CD14-positive monocyte (primary cell): ENCODE data around the gene INAFM1. TPM values are rescaled to one million over a fixed set of nuclear protein-coding genes. Genes with fewer than 3 reads are reported as not detected.
A peak's percentile ranks its signal among the peaks of the same experiment; 100 is the strongest.

Source experiments
- DNase-seq, 3 donors: peaks; one replicate each; pipeline ENCODE4 v3.0.0-alpha.2; 2011 to 2022
- H2AFZ ChIP-seq: 2 replicates; pipeline ENCODE4 v1.6.0; 2012; ENCODE audit warnings: mild to moderate bottlenecking, low read depth, low read length, inconsistent platforms; ENCODE audit not compliant: insufficient read depth, poor library complexity, severe bottlenecking
- H3K27ac ChIP-seq, 2 donors: 1 replicate in 1 of 2; 2 replicates in 1 of 2; pipeline ENCODE4 v1.5.1; 2012 to 2013; ENCODE audit warnings: low read length in 2 of 2, control low read depth in 1 of 2, inconsistent platforms in 1 of 2, low read depth in 1 of 2, mild to moderate bottlenecking in 1 of 2
- H3K27me3 ChIP-seq, 2 donors: one replicate each; pipeline versions ENCODE4 v1.6.0 to v1.6.1; 2011 to 2013; ENCODE audit warnings: low read length in 2 of 2; ENCODE audit not compliant: control insufficient read depth in 2 of 2, insufficient read depth in 2 of 2
- H3K36me3 ChIP-seq, 2 donors: replicated peaks in 1 of 2; 1 replicate in 1 of 2; 2 replicates in 1 of 2; pipeline versions ENCODE4 v1.5.1 to v1.6.1; 2012 to 2013; ENCODE audit warnings: low read length in 2 of 2, control low read depth in 1 of 2, inconsistent platforms in 1 of 2, mild to moderate bottlenecking in 1 of 2; ENCODE audit not compliant: insufficient read depth in 2 of 2, control insufficient read depth in 1 of 2
- H3K4me1 ChIP-seq, 2 donors: 1 replicate in 1 of 2; 2 replicates in 1 of 2; pipeline versions ENCODE4 v1.5.1 to v1.6.1; 2012 to 2013; ENCODE audit warnings: low read length in 2 of 2, control low read depth in 1 of 2, inconsistent platforms in 1 of 2, mild to moderate bottlenecking in 1 of 2, moderate library complexity in 1 of 2; ENCODE audit not compliant: insufficient read depth in 2 of 2, control insufficient read depth in 1 of 2
- H3K4me2 ChIP-seq: replicated peaks from 2 replicates; pipeline ENCODE3; 2012; ENCODE audit warnings: low read length, moderate library complexity, mild to moderate bottlenecking; ENCODE audit not compliant: poor library complexity, severe bottlenecking; ENCODE audit errors: extremely low read depth
- H3K4me3 ChIP-seq, 3 experiments: fragments of 200-600 bp in 1 of 3; sonication (generic) in 1 of 3; replicated peaks in 1 of 3; 1 replicate in 2 of 3; 2 replicates in 1 of 3; pipeline ENCODE4 v1.5.1; 2011 to 2013; ENCODE audit warnings: low read length in 3 of 3, mild to moderate bottlenecking in 3 of 3, control low read depth in 2 of 3, low read depth in 2 of 3, inconsistent platforms in 1 of 3, moderate library complexity in 1 of 3
- H3K79me2 ChIP-seq: 2 replicates; pipeline ENCODE4 v1.6.0; 2012; ENCODE audit warnings: mild to moderate bottlenecking, control low read depth, inconsistent platforms, low read length, moderate library complexity; ENCODE audit not compliant: insufficient read depth
- H3K9ac ChIP-seq: 2 replicates; pipeline ENCODE4 v1.6.0; 2017; ENCODE audit warnings: low read length, mild to moderate bottlenecking; ENCODE audit not compliant: insufficient read depth, poor library complexity, severe bottlenecking
- H3K9me3 ChIP-seq, 2 donors: replicated peaks in 1 of 2; 1 replicate in 1 of 2; 2 replicates in 1 of 2; pipeline versions ENCODE4 v1.5.1 to v1.6.1; 2012 to 2013; ENCODE audit warnings: low read length in 2 of 2, control low read depth in 1 of 2; ENCODE audit not compliant: control insufficient read depth in 1 of 2, insufficient read depth in 1 of 2
- H4K20me1 ChIP-seq: 2 replicates; pipeline ENCODE4 v1.6.0; 2012; ENCODE audit warnings: mild to moderate bottlenecking, low read length, control low read depth, moderate library complexity; ENCODE audit not compliant: insufficient read depth
- H3K27ac Mint-ChIP-seq, 7 donors: one replicate each; pipeline ENCODE4 v1.8.0; 2020; ENCODE audit warnings: mild to moderate bottlenecking in 7 of 7, mixed read lengths in 7 of 7, moderate library complexity in 6 of 7, inconsistent platforms in 2 of 7
- H3K27me3 Mint-ChIP-seq, 3 donors: one replicate each; pipeline ENCODE4 v1.8.0; 2021 to 2022; ENCODE audit warnings: low read depth in 3 of 3, mild to moderate bottlenecking in 3 of 3, mixed read lengths in 3 of 3, moderate library complexity in 3 of 3, inconsistent platforms in 1 of 3
- H3K36me3 Mint-ChIP-seq, 2 donors: one replicate each; pipeline ENCODE4 v1.8.0; 2020; ENCODE audit warnings: mixed read lengths in 2 of 2, inconsistent platforms in 1 of 2, mild to moderate bottlenecking in 1 of 2
- H3K4me1 Mint-ChIP-seq: one replicate; pipeline ENCODE4 v1.8.0; 2020; ENCODE audit warnings: mild to moderate bottlenecking, mixed read lengths
- H3K4me3 Mint-ChIP-seq, 2 donors: one replicate each; pipeline ENCODE4 v1.8.0; 2020; ENCODE audit warnings: mild to moderate bottlenecking in 2 of 2, mixed read lengths in 2 of 2, moderate library complexity in 1 of 2
- H3K9me3 Mint-ChIP-seq, 7 donors: one replicate each; pipeline ENCODE4 v1.8.0; 2020 to 2022; ENCODE audit warnings: mixed read lengths in 7 of 7, mild to moderate bottlenecking in 6 of 7, moderate library complexity in 6 of 7, inconsistent platforms in 2 of 7
- WGBS: methylation state at CpG from one replicate; pipeline ENCODE4 v1.1.5; 2013; ENCODE audit warnings: missing lambda C conversion rate; ENCODE audit not compliant: insufficient coverage; 5-methylcytosine and 5-hydroxymethylcytosine counted together
- intact Hi-C, 2 donors: fragments of 100-400 bp; cut with micrococcal nuclease; formaldehyde crosslinking; loops; one replicate each; pipeline versions ENCODE4 v1.15.0 to v1.15.1; 2023
- polyA plus RNA-seq, 3 donors: library from polyadenylated mRNA; depleted of rRNA in 1 of 3; unstranded in 2 of 3; stranded (reverse) in 1 of 3; fragments of 300-500 nt in 2 of 3; fragments of >200 nt in 1 of 3; fragmentation: Illumina TruSeq in 2 of 3; gene quantifications; 1 replicate in 2 of 3; 2 replicates in 1 of 3; pipeline ENCODE4 v1.2.3, GENCODE V29; 2012 to 2021
- TF ChIP-seq, protein P1 (sequence below): fragments of 200-600 bp; IDR thresholded peaks from one replicate; pipeline ENCODE4 v1.8.0; 2022; ENCODE audit warnings: antibody characterized with exemption, mild to moderate bottlenecking

The INAFM1 gene
- polyA plus RNA-seq, 3 donors = 6.2 to 7.3 (median 6.5) TPM

- Mint-ChIP-seq H3K36me3 (no peaks in the 10 kb centered on the region), H3K4me1 (peaks cover 39% of the 10 kb centered on the region), H3K4me3 (peak overlapping the region in 1 of 2 donors; percentile 35), H3K9me3 (peaks cover 0 to 2% (median 0%) of the 10 kb centered on the region in 7 donors), H3K27ac (peak overlapping the region; percentile 70 to 94 (median 83)), H3K27me3 (peaks cover 9 to 29% (median 28%) of the 10 kb centered on the region in 3 donors)
- WGBS = no CpG with 5 or more reads among the region's 10 CpGs
- Histone ChIP-seq H3K36me3 (no peaks in the 10 kb centered on the region), H3K27me3 (no peaks in the 10 kb centered on the region), H3K4me2 (no peak overlapping the region), H2AFZ (no peak overlapping the region), H3K4me3 (peak overlapping the region in 1 of 3 experiments; percentile 14), H3K4me1 (peaks cover 24 to 47% of the 10 kb centered on the region in 2 donors), H3K79me2 (no peaks in the 10 kb centered on the region), H3K9ac (no peak overlapping the region), H3K27ac (peak overlapping the region; percentile 46 to 58), H3K9me3 (no peaks in the 10 kb centered on the region), H4K20me1 (no peaks in the 10 kb centered on the region)
- intact Hi-C loops = no loop called here
- TF ChIP-seq, protein P1, sequence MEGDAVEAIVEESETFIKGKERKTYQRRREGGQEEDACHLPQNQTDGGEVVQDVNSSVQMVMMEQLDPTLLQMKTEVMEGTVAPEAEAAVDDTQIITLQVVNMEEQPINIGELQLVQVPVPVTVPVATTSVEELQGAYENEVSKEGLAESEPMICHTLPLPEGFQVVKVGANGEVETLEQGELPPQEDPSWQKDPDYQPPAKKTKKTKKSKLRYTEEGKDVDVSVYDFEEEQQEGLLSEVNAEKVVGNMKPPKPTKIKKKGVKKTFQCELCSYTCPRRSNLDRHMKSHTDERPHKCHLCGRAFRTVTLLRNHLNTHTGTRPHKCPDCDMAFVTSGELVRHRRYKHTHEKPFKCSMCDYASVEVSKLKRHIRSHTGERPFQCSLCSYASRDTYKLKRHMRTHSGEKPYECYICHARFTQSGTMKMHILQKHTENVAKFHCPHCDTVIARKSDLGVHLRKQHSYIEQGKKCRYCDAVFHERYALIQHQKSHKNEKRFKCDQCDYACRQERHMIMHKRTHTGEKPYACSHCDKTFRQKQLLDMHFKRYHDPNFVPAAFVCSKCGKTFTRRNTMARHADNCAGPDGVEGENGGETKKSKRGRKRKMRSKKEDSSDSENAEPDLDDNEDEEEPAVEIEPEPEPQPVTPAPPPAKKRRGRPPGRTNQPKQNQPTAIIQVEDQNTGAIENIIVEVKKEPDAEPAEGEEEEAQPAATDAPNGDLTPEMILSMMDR = no peak
- DNase-seq = peak; percentile 58 to 80 (median 73)
These were observed 27.6 kb downstream of the INAFM1 start for GRCh38 chr19:47302249-47302648.

GRCh38 chr19:47303966-47304365 lies 29.3 kb downstream of the INAFM1 start:
- 0% methylated on average over 1 of the region's 6 CpGs for WGBS
- Mint-ChIP-seq H3K27ac (peak overlapping the region in 5 of 7 donors; percentile 48 to 84 (median 70)), H3K36me3 (no peaks in the 10 kb centered on the region), H3K9me3 (peaks cover 0 to 2% (median 0%) of the 10 kb centered on the region in 7 donors), H3K27me3 (peaks cover 9 to 25% (median 25%) of the 10 kb centered on the region in 3 donors), H3K4me1 (peaks cover 47% of the 10 kb centered on the region), H3K4me3 (peak overlapping the region in 1 of 2 donors; percentile 60)
- H2AFZ ChIP-seq = no peak overlapping the region
- TF ChIP-seq, protein P1 = no peak
- no peak overlapping the region for H3K27ac ChIP-seq
- no peak for DNase-seq
- H3K4me1 ChIP-seq = peaks cover 34 to 57% of the 10 kb centered on the region in 2 donors
- intact Hi-C loops = no loop called here
- no peaks in the 10 kb centered on the region for H3K9me3 ChIP-seq
- no peaks in the 10 kb centered on the region for H3K27me3 ChIP-seq
- no peak overlapping the region for H3K4me2 ChIP-seq
- no peaks in the 10 kb centered on the region for H3K36me3 ChIP-seq
- H3K4me3 ChIP-seq = no peak overlapping the region
- no peaks in the 10 kb centered on the region for H3K79me2 ChIP-seq
- H3K9ac ChIP-seq = no peak overlapping the region
- H4K20me1 ChIP-seq = no peaks in the 10 kb centered on the region
